ENCODE data around the gene TOMM20.

Gene TOMM20

GRCh38 chr1:235122348-235122747 lies 6.3 kb downstream of the TOMM20 start:
- no peak overlapping the region for H3K4me3 ChIP-seq (ENCODE audit: low read depth, low read length)
- H3K9me3 ChIP-seq (ENCODE audit: control insufficient read depth, insufficient read depth, low read depth, low read length): no peaks in the 10 kb centered on the region
- ChIA-PET POLR2A (interaction anchor here (0.5 to 0.9 kb wide), 3 partner anchors 10 to 399 kb away, joined by 3 to 11 read pairs (median 4); no protein-coding TSS in a partner anchor), CTCF (interaction anchor here (0.7 to 1.6 kb wide), 5 partner anchors 9 to 1331 kb away, joined by 3 to 5 read pairs (median 4); no protein-coding TSS in a partner anchor)
- H3K27ac ChIP-seq (ENCODE audit: extremely low read depth, low read depth, low read length): no peak overlapping the region
- peaks cover 6% of the 10 kb centered on the region for H3K4me1 ChIP-seq (ENCODE audit: control insufficient read depth, insufficient read depth, low read length)
- TF ChIP-seq ZNF473 (tag by site-specific recombination; IDR thresholded peaks at IDR 0.05) (no peak), ZFP37 (tag by site-specific recombination; IDR thresholded peaks at IDR 0.05) (no peak), ZFHX2 (tag by site-specific recombination; conservative IDR thresholded peaks at IDR 0.05) (no peak), ZBTB26 (tag by site-specific recombination; optimal IDR thresholded peaks at IDR 0.05) (no peak), YY1 (tag by site-specific recombination; IDR thresholded peaks at IDR 0.05) (no peak), ZBTB8A (tag by site-specific recombination; IDR thresholded peaks at IDR 0.05) (no peak), SP3 (tag by site-specific recombination; IDR thresholded peaks at IDR 0.05) (no peak), PATZ1 (tag by site-specific recombination; IDR thresholded peaks at IDR 0.05) (no peak), ZNF239 (tag by site-specific recombination; IDR thresholded peaks at IDR 0.05) (no peak), ZNF404 (tag by site-specific recombination; IDR thresholded peaks at IDR 0.05) (no peak), ZNF585B (tag by site-specific recombination; IDR thresholded peaks at IDR 0.05) (no peak), REPIN1 (tag by site-specific recombination; IDR thresholded peaks at IDR 0.05; ENCODE audit: low read depth) (no peak)
- TF ChIP-seq, protein P1, sequence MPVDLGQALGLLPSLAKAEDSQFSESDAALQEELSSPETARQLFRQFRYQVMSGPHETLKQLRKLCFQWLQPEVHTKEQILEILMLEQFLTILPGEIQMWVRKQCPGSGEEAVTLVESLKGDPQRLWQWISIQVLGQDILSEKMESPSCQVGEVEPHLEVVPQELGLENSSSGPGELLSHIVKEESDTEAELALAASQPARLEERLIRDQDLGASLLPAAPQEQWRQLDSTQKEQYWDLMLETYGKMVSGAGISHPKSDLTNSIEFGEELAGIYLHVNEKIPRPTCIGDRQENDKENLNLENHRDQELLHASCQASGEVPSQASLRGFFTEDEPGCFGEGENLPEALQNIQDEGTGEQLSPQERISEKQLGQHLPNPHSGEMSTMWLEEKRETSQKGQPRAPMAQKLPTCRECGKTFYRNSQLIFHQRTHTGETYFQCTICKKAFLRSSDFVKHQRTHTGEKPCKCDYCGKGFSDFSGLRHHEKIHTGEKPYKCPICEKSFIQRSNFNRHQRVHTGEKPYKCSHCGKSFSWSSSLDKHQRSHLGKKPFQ (tag by site-specific recombination; IDR thresholded peaks at IDR 0.05): no peak
- peaks cover 68 to 88% of the 10 kb centered on the region in 2 experiments for H3K36me3 ChIP-seq (ENCODE audit: control insufficient read depth in 2 of 2, insufficient read depth in 1 of 2, low read length in 2 of 2)

DNA sequence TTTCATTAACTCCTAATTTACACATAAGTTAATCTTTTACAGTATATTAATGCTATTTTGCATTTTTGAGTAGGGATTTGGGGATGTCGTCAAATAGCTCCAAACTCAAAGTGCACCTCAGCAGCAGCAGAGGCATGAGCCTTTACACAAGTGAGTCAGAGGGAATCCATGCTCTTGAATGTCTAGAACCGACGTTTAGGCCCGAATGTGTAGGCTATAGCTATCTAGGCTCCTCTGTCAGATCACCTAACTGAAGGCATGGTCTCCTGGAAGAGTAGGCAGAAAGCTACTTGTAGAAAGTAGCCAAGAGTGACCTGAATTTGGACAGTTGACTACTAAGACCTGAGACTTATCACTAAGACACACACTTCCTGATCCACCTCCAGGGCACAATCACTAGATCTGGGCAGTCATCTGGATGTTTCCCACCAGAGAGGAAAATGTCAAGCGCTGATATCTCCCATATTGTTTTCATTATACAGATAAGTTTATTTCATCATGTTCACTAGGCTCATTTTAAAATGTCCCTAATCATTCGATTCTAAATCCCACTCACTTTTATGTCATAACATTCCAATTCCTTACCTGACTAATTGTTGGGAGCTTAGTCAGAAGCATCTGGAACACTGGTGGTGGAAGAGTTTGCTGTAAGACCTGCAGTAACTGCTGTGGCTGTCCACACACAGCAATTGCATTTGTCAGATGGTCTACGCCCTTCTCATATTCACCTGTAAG lies 15.3 kb downstream of the TOMM20 start:
- Histone ChIP-seq H3K4me3 (ENCODE audit: low read depth, low read length) (no peak overlapping the region), H3K27ac (ENCODE audit: extremely low read depth, low read depth, low read length) (no peak overlapping the region), H3K4me1 (ENCODE audit: control insufficient read depth, insufficient read depth, low read length) (no peaks in the 10 kb centered on the region), H3K9me3 (ENCODE audit: control insufficient read depth, insufficient read depth, low read depth, low read length) (no peaks in the 10 kb centered on the region), H3K36me3 (ENCODE audit: control insufficient read depth in 2 of 2, insufficient read depth in 1 of 2, low read length in 2 of 2) (peaks cover 90 to 95% of the 10 kb centered on the region in 2 experiments)
- ChIA-PET CTCF (interaction anchor here (0.6 to 1.8 kb wide), 5 partner anchors 9 to 488 kb away, joined by 3 to 8 read pairs (median 4); no protein-coding TSS in a partner anchor), POLR2A (interaction anchor here (0.7 to 1.3 kb wide), 2 partner anchors 9 to 15 kb away, joined by 3 read pairs; partner anchors contain the start of gene TOMM20)
- TF ChIP-seq ZBTB17 (tag by site-specific recombination; IDR thresholded peaks at IDR 0.05) (peak; percentile 60), PRDM4 (tag by site-specific recombination; IDR thresholded peaks at IDR 0.05) (no peak), ZNF48 (tag by site-specific recombination; IDR thresholded peaks at IDR 0.05) (no peak), IKZF3 (tag by site-specific recombination; IDR thresholded peaks at IDR 0.05) (0 out of 2 replicates have a peak, but pooled peaks have one; percentile 24), ZNF776 (tag by site-specific recombination; IDR thresholded peaks at IDR 0.05; ENCODE audit: borderline replicate concordance) (no peak)
- TF ChIP-seq, protein P2, sequence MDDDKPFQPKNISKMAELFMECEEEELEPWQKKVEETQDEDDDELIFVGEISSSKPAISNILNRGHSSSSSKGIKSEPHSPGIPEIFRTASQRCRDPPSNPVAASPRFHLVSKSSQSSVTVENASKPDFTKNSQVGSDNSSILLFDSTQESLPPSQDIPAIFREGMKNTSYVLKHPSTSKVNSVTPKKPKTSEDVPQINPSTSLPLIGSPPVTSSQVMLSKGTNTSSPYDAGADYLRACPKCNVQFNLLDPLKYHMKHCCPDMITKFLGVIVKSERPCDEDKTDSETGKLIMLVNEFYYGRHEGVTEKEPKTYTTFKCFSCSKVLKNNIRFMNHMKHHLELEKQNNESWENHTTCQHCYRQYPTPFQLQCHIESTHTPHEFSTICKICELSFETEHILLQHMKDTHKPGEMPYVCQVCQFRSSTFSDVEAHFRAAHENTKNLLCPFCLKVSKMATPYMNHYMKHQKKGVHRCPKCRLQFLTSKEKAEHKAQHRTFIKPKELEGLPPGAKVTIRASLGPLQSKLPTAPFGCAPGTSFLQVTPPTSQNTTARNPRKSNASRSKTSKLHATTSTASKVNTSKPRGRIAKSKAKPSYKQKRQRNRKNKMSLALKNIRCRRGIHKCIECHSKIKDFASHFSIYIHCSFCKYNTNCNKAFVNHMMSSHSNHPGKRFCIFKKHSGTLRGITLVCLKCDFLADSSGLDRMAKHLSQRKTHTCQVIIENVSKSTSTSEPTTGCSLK (tag by site-specific recombination; IDR thresholded peaks at IDR 0.05): no peak
